Keratinocyte (primary cell): ENCODE measurements around the gene SEZ6L2. TPM values are rescaled to one million over a fixed set of nuclear protein-coding genes. Genes with fewer than 3 reads are reported as not detected.

ENCODE experiments used
- DNase-seq: peaks from one replicate; pipeline ENCODE4 v3.0.0-alpha.2; 2011; ENCODE audit warnings: low read depth, missing footprints, low spot score
- FAIRE-seq: peaks from 2 replicates; lab custom pipeline; 2011; peaks lifted over from hg19 to GRCh38; lab: Jason Lieb, UNC
- H2AFZ ChIP-seq: 2 replicates; pipeline ENCODE4 v1.6.0; 2012; ENCODE audit warnings: low read length, control low read depth, inconsistent platforms; ENCODE audit not compliant: control insufficient read depth
- H3K27ac ChIP-seq: 2 replicates; pipeline ENCODE4 v1.5.1; 2011; ENCODE audit warnings: low read length; ENCODE audit not compliant: control insufficient read depth, insufficient read depth
- H3K27me3 ChIP-seq: 3 replicates; pipeline ENCODE4 v1.6.0; 2011; ENCODE audit warnings: low read length; ENCODE audit not compliant: control insufficient read depth, insufficient read depth; ENCODE audit errors: extremely low read depth
- H3K36me3 ChIP-seq, 2 experiments: 2 replicates in 1 of 2; 3 replicates in 1 of 2; pipeline ENCODE4 v1.5.1; 2011; ENCODE audit warnings: low read length in 2 of 2, mild to moderate bottlenecking in 1 of 2; ENCODE audit not compliant: control insufficient read depth in 2 of 2, insufficient read depth in 2 of 2; ENCODE audit errors: extremely low read depth in 1 of 2
- H3K4me1 ChIP-seq: 3 replicates; pipeline ENCODE4 v1.5.1; 2011; ENCODE audit warnings: low read length; ENCODE audit not compliant: control insufficient read depth, insufficient read depth; ENCODE audit errors: extremely low read depth
- H3K4me2 ChIP-seq: 3 replicates; pipeline ENCODE4 v1.6.0; 2011; ENCODE audit warnings: low read depth, low read length; ENCODE audit not compliant: control insufficient read depth, insufficient read depth; ENCODE audit errors: extremely low read depth
- H3K4me3 ChIP-seq, 3 experiments: fragments of 200-600 bp in 1 of 3; sonication (generic) in 1 of 3; 2 replicates in 2 of 3; 3 replicates in 1 of 3; pipeline ENCODE4 v1.5.1; 2011 to 2016; ENCODE audit warnings: low read length in 3 of 3, mild to moderate bottlenecking in 3 of 3, control low read depth in 2 of 3, inconsistent platforms in 1 of 3, low read depth in 1 of 3, mixed read lengths in 1 of 3, mixed run types in 1 of 3, moderate library complexity in 1 of 3; ENCODE audit not compliant: control insufficient read depth in 2 of 3, insufficient read depth in 2 of 3; ENCODE audit errors: extremely low read depth in 1 of 3
- H3K79me2 ChIP-seq: 2 replicates; pipeline ENCODE4 v1.6.0; 2012; ENCODE audit warnings: low read length; ENCODE audit not compliant: control insufficient read depth, insufficient read depth
- H3K9ac ChIP-seq: 3 replicates; pipeline ENCODE4 v1.6.0; 2011; ENCODE audit warnings: low read length; ENCODE audit not compliant: control insufficient read depth, insufficient read depth; ENCODE audit errors: extremely low read depth
- H3K9me1 ChIP-seq: 3 replicates; pipeline ENCODE4 v1.6.0; 2011; ENCODE audit warnings: low read length; ENCODE audit not compliant: control insufficient read depth, insufficient read depth; ENCODE audit errors: extremely low read depth
- H3K9me3 ChIP-seq: 2 replicates; pipeline ENCODE4 v1.5.1; 2012; ENCODE audit warnings: low read depth, low read length; ENCODE audit not compliant: control insufficient read depth
- H4K20me1 ChIP-seq: 3 replicates; pipeline ENCODE4 v1.6.0; 2011; ENCODE audit warnings: low read length; ENCODE audit not compliant: control insufficient read depth, insufficient read depth; ENCODE audit errors: extremely low read depth
- CTCF ChIP-seq, 3 experiments: IDR thresholded peaks in 1 of 3; conservative IDR thresholded peaks in 1 of 3; optimal IDR thresholded peaks in 1 of 3; 2 replicates in 2 of 3; 3 replicates in 1 of 3; pipeline versions ENCODE3 to v1.5.1; 2011; ENCODE audit warnings: low read length in 3 of 3, mild to moderate bottlenecking in 3 of 3, moderate library complexity in 2 of 3, control low read depth in 1 of 3, inconsistent platforms in 1 of 3; ENCODE audit not compliant: insufficient read depth in 2 of 3; ENCODE audit errors: extremely low read depth in 1 of 3
- EZH2 ChIP-seq: IDR thresholded peaks from one replicate; pipeline ENCODE4 v1.6.1; 2012; ENCODE audit warnings: inconsistent platforms, mild to moderate bottlenecking, low read length, moderate library complexity
- dilution Hi-C: fragments of 300-500 bp; cut with MboI; formaldehyde crosslinking; loops from one replicate; pipeline ENCODE4 v1.7.0; 2020; ENCODE audit warnings: low sequenced_read_pairs; ENCODE audit not compliant: extremely low pct_ligation_motif_present
- polyA plus RNA-seq, 5 experiments: library from polyadenylated mRNA; depleted of rRNA in 3 of 5; stranded (reverse) in 3 of 5; stranded (forward) in 1 of 5; unstranded in 1 of 5; fragments of >200 nt; gene quantifications; 1 replicate in 1 of 5; 2 replicates in 3 of 5; 3 replicates in 1 of 5; pipeline versions ENCODE4 v1.2.1 to v1.2.3, GENCODE V29; 2011 to 2012; ENCODE audit warnings: missing spikeins in 2 of 5, low read depth in 1 of 5, low replicate concordance in 1 of 5

Gene SEZ6L2
- polyA plus RNA-seq, 1 donor (not counting 4 experiments of a cell fraction or from before 2014, with no cell fraction given), result 0.68 TPM

- no peaks in the 10 kb centered on the region for H3K79me2 ChIP-seq
- H3K9ac ChIP-seq, result no peak overlapping the region
- FAIRE-seq (no peak), DNase-seq (no peak)
- no peaks in the 10 kb centered on the region for H4K20me1 ChIP-seq
- no peak overlapping the region for H3K4me2 ChIP-seq
- no peaks in the 10 kb centered on the region for H3K36me3 ChIP-seq
- H3K27me3 ChIP-seq, result no peaks in the 10 kb centered on the region
- no peak overlapping the region for H3K27ac ChIP-seq
- H3K4me1 ChIP-seq, result no peaks in the 10 kb centered on the region
- TF ChIP-seq CTCF (optimal IDR thresholded peaks at IDR 0.05 in 1 of 3, IDR thresholded peaks at IDR 0.05 in 1 of 3, conservative IDR thresholded peaks at IDR 0.05 in 1 of 3; ENCODE audit: extremely low read depth in 1 of 3, insufficient read depth in 2 of 3, low read length in 3 of 3) (no peak), EZH2 (no peak)
- H2AFZ ChIP-seq, result no peak overlapping the region
- no peaks in the 10 kb centered on the region for H3K9me1 ChIP-seq
- no peak overlapping the region for H3K4me3 ChIP-seq
- no peaks in the 10 kb centered on the region for H3K9me3 ChIP-seq
- dilution Hi-C loops, result no loop called here
Observed at GRCh38 chr16:29883987-29884386, 15.4 kb downstream of the SEZ6L2 start.

DNA sequence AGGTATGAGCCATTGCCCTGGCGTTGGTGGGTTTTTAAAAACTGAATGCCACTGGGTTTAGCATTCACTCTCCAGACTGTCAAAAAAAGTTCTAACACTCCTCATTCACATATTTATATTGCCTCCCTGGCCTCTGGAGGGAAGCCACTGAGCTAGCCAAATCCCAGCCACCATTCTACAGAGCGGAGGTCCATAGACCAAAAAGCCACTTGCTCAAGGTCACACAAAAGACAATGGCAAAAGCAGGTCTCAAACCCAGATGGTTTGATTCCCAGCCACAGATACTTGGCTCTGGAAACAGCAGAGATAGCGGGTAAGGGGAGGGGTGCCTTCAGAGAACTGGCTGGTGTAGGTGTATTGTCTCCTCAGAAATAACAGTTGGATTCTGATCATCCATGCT is 18.3 kb downstream of the SEZ6L2 start:
- Histone ChIP-seq H2AFZ (no peak overlapping the region), H3K4me3 (no peak overlapping the region), H3K27ac (no peak overlapping the region), H3K79me2 (no peaks in the 10 kb centered on the region), H3K4me1 (no peaks in the 10 kb centered on the region), H4K20me1 (no peaks in the 10 kb centered on the region), H3K9me3 (no peaks in the 10 kb centered on the region), H3K27me3 (peaks cover 16% of the 10 kb centered on the region), H3K36me3 (no peaks in the 10 kb centered on the region), H3K9me1 (no peaks in the 10 kb centered on the region), H3K9ac (no peak overlapping the region), H3K4me2 (no peak overlapping the region)
- dilution Hi-C loops, result no loop called here
- DNase-seq (no peak), FAIRE-seq (no peak)
- TF ChIP-seq CTCF (optimal IDR thresholded peaks at IDR 0.05 in 1 of 3, IDR thresholded peaks at IDR 0.05 in 1 of 3, conservative IDR thresholded peaks at IDR 0.05 in 1 of 3; ENCODE audit: extremely low read depth in 1 of 3, insufficient read depth in 2 of 3, low read length in 3 of 3) (no peak), EZH2 (no peak)
